ENCODE measurements around the gene DUSP16.

- TF ChIP-seq CTCF (IDR thresholded peaks at IDR 0.05) (no peak), POLR2AphosphoS5 (IDR thresholded peaks at IDR 0.05) (no peak), POLR2A (IDR thresholded peaks at IDR 0.05) (no peak)
Observed at GRCh38 chr12:12528361-12529270, 34.0 kb downstream of the DUSP16 start.

All from transverse colon (tissue), 4 donors.